HG03520 (cell line): ENCODE measurements around the gene SEMA4D.

Source experiments
- ATAC-seq: cut with Tn5 transposase; IDR thresholded peaks from one replicate; pipeline ENCODE4 v1.9.1; 2021; ENCODE audit warnings: mild to moderate bottlenecking, moderate library complexity; ENCODE audit not compliant: unreplicated experiment

The SEMA4D gene

DNA sequence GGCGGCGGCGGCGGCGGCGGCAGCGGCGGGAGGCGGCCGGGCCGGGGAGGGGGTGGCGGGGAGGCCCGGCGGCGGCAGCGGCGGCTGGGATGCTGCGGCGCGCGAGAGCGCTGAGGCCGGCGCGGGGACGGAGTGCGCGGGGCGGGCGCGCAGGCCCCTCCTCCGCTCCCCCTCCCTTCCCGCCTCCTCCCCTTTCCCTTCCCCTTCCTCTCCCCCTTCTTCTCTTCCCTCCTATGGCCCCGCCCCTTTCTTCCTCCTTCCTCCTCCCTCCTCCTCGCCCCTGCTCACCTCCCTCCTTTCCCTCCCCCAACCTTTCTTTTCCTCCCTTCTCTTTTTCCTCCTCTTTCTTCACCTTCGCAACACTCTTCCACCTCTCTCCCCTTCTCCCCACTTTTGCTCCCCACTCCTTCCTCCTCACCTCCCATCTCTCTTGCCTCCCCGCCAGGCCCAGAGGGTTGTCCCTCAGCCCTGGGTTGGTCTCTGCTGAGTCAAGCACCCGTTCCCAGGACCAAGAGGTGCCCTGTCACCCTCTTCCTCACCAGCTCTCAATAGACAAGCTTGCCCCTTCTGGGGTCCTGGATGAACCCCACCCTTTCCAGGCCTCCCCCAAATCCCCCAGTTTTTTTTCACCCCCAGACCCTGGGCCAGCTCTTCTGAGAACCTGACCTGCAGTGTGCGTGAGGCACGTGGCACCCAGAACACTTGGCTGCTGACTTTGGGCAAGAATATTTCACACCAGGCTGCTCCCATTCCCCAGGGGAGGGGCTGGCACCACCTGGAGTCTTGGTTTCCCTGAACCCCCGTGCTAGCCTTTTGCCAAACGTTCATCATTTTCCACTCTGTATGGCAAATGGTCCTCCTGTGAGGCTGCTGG lies at the start of gene SEMA4D:
SEMA4D (minus strand) TSS at position 136 of the 874 bp plus-strand sequence. CDS start 92,657 bp downstream, outside the sequence.
- ATAC-seq = peak; percentile 20

DNA sequence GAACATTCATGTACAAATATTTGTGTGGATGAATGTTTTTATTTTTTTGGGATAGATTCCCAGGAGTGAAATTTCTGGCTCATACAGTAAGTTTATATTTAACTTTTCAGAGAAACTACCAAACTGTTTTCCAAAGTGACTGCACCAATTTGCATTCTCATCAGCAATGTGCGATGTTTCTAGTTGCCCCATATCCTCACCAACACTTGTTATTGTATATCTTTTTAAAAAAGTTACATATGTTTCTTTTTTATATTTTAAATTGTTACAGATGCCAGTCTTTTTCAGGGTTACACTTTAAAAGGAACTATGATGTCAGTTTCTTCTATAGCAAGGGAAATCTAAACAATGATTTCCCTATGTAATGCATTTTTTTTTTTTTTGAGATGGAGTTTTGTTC lies 49.1 kb upstream of the SEMA4D start:
- no peak for ATAC-seq

DNA sequence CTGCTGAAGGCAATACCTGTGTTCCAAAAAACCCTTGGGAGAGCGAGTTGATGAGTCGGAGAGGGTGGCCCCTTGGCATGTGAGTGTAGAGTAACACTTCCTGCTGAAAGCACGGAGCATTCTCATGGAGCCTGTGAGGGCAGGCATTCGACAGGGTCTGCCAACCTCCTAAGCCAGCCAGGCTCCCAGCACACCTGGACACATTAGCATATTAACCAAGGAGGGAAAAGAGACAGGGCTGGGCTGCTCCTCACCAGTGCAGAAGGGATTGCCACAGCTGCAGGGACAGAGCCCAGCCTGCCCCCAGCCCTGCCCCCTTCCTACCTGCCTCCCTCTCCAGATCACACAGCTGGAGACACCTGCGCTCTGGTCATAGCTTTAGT lies 46.4 kb upstream of the SEMA4D start:
- ATAC-seq = no peak

GRCh38 chr9:89543621-89544278 lies 45.8 kb upstream of the SEMA4D start:
- ATAC-seq = no peak

GRCh38 chr9:89543111-89543510 lies 45.2 kb upstream of the SEMA4D start:
- ATAC-seq = no peak

GRCh38 chr9:89542401-89543021 lies 44.6 kb upstream of the SEMA4D start:
- ATAC-seq = peak; percentile 41

GRCh38 chr9:89541798-89542197 lies 43.9 kb upstream of the SEMA4D start:
- no peak for ATAC-seq

DNA sequence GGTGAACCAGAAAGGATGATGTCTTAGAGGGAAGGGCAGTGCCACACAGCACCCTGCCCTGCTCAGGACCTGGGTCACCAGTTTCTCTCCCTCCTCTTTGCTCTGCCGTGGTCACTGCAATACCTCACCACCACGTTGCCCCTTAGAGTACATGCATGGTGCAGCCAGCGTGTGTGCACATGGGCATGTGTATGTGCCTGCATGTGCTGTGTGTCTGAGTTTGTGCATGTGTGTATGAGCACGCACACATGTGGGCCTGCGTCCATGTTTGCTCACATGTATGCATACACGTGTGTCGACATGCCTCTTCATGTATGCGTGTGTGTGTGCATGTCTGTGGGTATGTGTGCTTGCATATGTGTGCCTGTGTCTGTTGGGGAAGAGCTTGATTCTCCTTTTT lies 41.5 kb upstream of the SEMA4D start:
- ATAC-seq = no peak

- no peak for ATAC-seq
Observed at GRCh38 chr9:89538871-89539270, 41.0 kb upstream of the SEMA4D start.

- no peak for ATAC-seq
Observed at GRCh38 chr9:89537166-89537565, 39.3 kb upstream of the SEMA4D start.

- no peak for ATAC-seq
Observed at GRCh38 chr9:89536600-89536999, 38.7 kb upstream of the SEMA4D start.

- ATAC-seq = no peak
Observed at GRCh38 chr9:89536145-89536574, 38.2 kb upstream of the SEMA4D start.

GRCh38 chr9:89535461-89535860 lies 37.5 kb upstream of the SEMA4D start:
- no peak for ATAC-seq

DNA sequence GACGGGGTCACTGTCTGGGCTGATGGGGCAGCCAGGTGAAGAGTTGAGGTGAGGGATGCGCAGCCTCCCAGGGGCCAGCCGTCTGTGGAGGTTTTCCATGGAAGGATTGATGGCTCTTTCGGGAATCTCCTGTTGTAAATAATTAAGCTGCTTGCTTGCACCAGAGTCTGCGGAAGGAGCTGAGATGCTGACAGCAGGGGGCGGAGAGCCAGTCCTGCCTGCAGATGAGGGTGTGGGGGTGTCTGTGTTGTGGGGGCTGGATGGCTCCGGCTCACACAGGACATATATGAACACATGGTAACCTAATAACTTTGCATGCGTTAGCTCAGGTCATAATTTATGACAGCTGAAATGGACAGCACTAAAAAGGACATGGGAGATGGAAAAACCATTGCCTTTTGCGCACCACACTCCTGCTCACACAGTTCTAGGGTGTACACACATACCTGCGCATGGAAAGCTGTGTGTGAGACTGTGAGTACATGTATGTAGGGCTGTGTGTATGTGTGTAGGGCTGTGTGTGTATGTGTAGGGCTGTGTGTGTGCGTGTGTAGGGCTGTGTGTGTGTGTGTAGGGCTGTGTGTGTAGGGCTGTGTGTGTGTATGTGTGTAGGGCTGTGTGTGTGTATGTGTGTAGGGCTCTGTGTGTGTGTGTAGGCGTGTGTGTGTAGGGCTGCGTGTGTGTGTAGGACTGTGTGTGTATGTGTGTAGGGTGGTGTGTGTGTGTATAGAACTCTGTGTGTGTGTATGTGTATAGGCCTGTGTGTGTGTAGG lies 36.8 kb upstream of the SEMA4D start:
- no peak for ATAC-seq

- ATAC-seq = no peak
Observed at GRCh38 chr9:89533411-89534095, 35.6 kb upstream of the SEMA4D start.

DNA sequence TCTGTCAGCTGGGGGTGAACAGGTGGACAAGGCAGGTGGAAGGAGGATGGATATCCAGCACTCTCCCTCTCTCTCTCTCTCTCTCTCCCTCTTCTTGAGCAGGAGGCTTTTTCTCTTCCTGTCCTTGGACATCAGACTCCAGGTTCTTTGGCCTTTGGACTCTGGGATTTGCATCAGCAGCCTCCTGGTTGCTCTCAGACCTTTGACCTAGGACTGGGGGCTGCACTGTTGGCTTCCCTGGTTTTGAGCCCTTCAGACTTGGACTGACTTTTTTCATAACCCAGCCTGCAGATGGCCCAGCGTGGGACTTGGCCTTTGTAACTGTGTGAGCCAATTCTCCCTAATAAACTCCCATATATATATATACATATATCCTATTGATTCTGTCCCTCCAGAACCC lies 35.0 kb upstream of the SEMA4D start:
- ATAC-seq = no peak

GRCh38 chr9:89532478-89532877 lies 34.6 kb upstream of the SEMA4D start:
- ATAC-seq = no peak

DNA sequence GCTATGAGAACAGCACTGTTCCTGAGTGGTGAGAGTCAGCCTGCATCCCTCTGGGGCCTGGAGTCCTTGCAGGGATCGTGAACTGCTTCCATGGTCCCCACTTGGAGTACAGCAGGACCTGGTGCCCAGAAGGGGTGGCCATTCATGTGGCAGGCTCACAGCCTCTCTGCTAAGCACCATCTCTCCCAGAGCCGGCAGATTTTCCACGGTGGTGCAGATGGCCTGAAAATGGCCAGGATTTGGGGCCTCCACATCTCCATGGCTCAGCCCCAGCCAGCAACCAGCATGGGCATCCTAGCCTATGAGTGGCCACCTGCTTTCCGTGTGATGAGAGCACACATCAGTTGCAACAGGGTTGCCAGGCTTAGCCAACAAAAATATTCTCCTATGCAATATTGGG lies 33.9 kb upstream of the SEMA4D start:
- ATAC-seq = no peak

DNA sequence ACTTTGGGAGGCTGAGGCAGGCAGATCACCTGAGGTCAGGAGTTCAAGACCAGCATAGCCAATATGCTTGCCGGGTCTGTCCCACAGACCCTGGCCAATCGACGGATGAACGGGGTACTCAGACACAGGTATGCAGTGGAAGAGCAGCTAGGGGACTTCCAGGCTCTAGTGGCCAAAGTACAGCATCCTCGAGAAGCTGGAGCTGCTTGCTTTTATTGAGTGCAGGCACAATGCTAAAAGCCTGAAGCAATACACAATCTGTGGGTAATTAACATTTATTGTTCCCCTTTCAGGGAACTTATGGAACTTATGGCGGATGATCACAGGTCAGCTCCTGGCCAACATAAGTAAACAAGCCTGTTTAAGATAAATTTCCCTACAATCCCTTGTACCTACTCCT lies 32.8 kb upstream of the SEMA4D start:
- ATAC-seq = no peak

DNA sequence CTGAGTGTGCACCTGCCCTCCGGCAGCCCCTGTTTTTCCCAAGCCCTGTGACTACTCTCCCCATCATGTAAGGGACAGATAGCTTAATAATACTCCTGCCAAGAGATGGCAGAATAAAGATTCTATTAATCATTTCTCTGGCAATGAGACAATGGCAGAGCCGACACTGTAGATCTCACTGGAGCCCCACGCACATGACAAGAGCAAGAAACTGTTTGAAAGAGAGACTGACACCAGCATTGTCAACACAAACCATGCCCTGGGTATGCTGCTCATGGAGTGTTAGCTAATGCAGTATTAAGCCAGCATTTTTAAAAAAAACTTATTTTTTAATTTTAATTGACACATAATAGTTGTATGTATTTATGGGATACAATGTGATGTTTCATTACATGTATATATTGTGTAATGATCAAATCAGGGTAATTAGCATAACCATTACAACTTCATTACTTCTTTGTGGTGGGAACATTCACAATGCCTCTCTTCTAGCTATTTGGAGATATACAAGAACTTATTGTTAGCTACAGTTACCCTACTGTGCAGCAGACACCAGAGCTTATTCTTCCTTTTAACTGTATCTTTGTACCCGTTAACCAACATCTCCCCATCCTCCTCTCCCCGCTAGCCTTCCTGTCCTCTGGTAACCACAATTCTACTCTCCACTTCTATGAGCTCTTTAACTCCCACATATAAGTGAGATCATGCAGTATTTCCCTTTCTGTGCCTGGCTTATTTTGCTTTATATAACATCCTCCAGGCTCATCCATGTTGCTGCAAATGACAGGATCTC lies 31.5 kb upstream of the SEMA4D start:
- ATAC-seq = no peak
